LNCaP clone FGC (cell line): ENCODE data around the gene MYOD1.

ENCODE experiments used
- DNase-seq: peaks from one replicate; pipeline ENCODE4 v3.0.0-alpha.2; 2011; ENCODE audit warnings: low read depth
- H3K4me3 ChIP-seq: 2 replicates; pipeline ENCODE4 v1.5.1; 2011; ENCODE audit warnings: mild to moderate bottlenecking, low read depth, low read length, control low read depth
- CTCF ChIP-seq: IDR thresholded peaks from 2 replicates; pipeline ENCODE4 v1.5.1; 2012; ENCODE audit warnings: mild to moderate bottlenecking; ENCODE audit not compliant: control insufficient read depth, insufficient read depth; ENCODE audit errors: extremely low read depth

Gene MYOD1

GRCh38 chr11:17745023-17745772, 25.8 kb downstream of the MYOD1 start:
- H3K4me3 ChIP-seq: no peak overlapping the region
- DNase-seq: no peak
- no peak for TF ChIP-seq CTCF

- no peak for TF ChIP-seq CTCF
- no peak overlapping the region for H3K4me3 ChIP-seq
- no peak for DNase-seq
Observed at GRCh38 chr11:17746096-17746495, 26.7 kb downstream of the MYOD1 start.

GRCh38 chr11:17747131-17747955, 28.0 kb downstream of the MYOD1 start:
- TF ChIP-seq CTCF: no peak
- H3K4me3 ChIP-seq: no peak overlapping the region
- DNase-seq: no peak

- TF ChIP-seq CTCF: no peak
- DNase-seq: no peak
- no peak overlapping the region for H3K4me3 ChIP-seq
Observed at GRCh38 chr11:17748044-17748443, 28.7 kb downstream of the MYOD1 start.

- no peak overlapping the region for H3K4me3 ChIP-seq
- DNase-seq: no peak
- no peak for TF ChIP-seq CTCF
Observed at GRCh38 chr11:17748761-17749721, 29.7 kb downstream of the MYOD1 start.

GRCh38 chr11:17750013-17750800, 30.8 kb downstream of the MYOD1 start:
- H3K4me3 ChIP-seq: no peak overlapping the region
- no peak for TF ChIP-seq CTCF
- DNase-seq: no peak
